GM12878 (cell line): ENCODE measurements around the gene C1QB. TPM values are rescaled to one million over a fixed set of nuclear protein-coding genes. Genes with fewer than 3 reads are reported as not detected.

Experiments used
- ATAC-seq: fragments of 200-7000 bp; cut with Tn5 transposase; 3 replicates; pipeline ENCODE4 v1.9.1; 2020; ENCODE audit warnings: mild to moderate bottlenecking, moderate library complexity
- BruUV-seq: library from RNA; stranded (reverse); fragments of 400-500 nt; replicated peaks from 2 replicates; lab custom pipeline; 2021; lab: Mats Ljungman, UMichigan
- CTCF ChIA-PET: fragments of 300-600 bp; sonication (Branson Sonifier 250); formaldehyde crosslinking; extraction: SDS; loops from one replicate; lab custom pipeline; 2021; ENCODE audit warnings: inconsistent platforms; lab: Yijun Ruan, JAX
- POLR2A ChIA-PET: fragments of 350-600 bp; formaldehyde crosslinking; extraction: SDS; loops from one replicate; lab custom pipeline; 2021; ENCODE audit warnings: inconsistent platforms; lab: Charles Lee
- RAD21 ChIA-PET: fragments of 300-600 bp; sonication (Branson Sonifier 250); formaldehyde crosslinking; loops from one replicate; lab custom pipeline; 2023; ENCODE audit warnings: antibody characterized with exemption; ENCODE audit not compliant: unreplicated experiment; lab: Charles Lee
- SMC1A ChIA-PET: fragments of 300-600 bp; sonication (Branson Sonifier 250); formaldehyde crosslinking; loops from one replicate; lab custom pipeline; 2023; ENCODE audit not compliant: unreplicated experiment, uncharacterized antibody; lab: Charles Lee
- DNase-seq: peaks from one replicate; pipeline ENCODE4 v3.0.0-alpha.2; 2011; ENCODE audit warnings: low read depth, low spot score
- FAIRE-seq: peaks from 3 replicates; lab custom pipeline; 2011; peaks lifted over from hg19 to GRCh38; lab: Jason Lieb, UNC
- H2AFZ ChIP-seq: 2 replicates; pipeline ENCODE4 v1.6.0; 2011; ENCODE audit warnings: low read depth, low read length, control low read depth; ENCODE audit not compliant: control insufficient read depth
- H3K27ac ChIP-seq: 2 replicates; pipeline ENCODE4 v1.5.1; 2011; ENCODE audit warnings: control low read depth; ENCODE audit not compliant: control insufficient read depth, insufficient read depth
- H3K27me3 ChIP-seq, 2 experiments: replicated peaks in 1 of 2; 2 replicates each; pipeline versions ENCODE4 v1.6.0 to v1.6.1; 2011; ENCODE audit warnings: low read length in 1 of 2; ENCODE audit not compliant: control insufficient read depth in 2 of 2, insufficient read depth in 2 of 2
- H3K36me3 ChIP-seq, 2 experiments: 2 replicates each; pipeline ENCODE4 v1.5.1; 2011; ENCODE audit warnings: low read length in 1 of 2; ENCODE audit not compliant: control insufficient read depth in 2 of 2, insufficient read depth in 2 of 2
- H3K4me1 ChIP-seq: 2 replicates; pipeline ENCODE4 v1.6.1; 2011; ENCODE audit warnings: mild to moderate bottlenecking, low read length, moderate library complexity, mixed read lengths; ENCODE audit not compliant: control insufficient read depth, insufficient read depth
- H3K4me2 ChIP-seq: 2 replicates; pipeline ENCODE4 v1.6.0; 2011; ENCODE audit warnings: control low read depth; ENCODE audit not compliant: control insufficient read depth, insufficient read depth
- H3K4me3 ChIP-seq: fragments of 200-600 bp; sonication (generic); 2 replicates; pipeline ENCODE4 v1.5.1; 2016
- H3K79me2 ChIP-seq: 2 replicates; pipeline ENCODE4 v1.6.0; 2011; ENCODE audit warnings: low read length; ENCODE audit not compliant: control insufficient read depth, insufficient read depth
- H3K9ac ChIP-seq: 2 replicates; pipeline ENCODE4 v1.8.0; 2011; ENCODE audit warnings: low read length, control low read depth, mixed read lengths; ENCODE audit not compliant: control insufficient read depth, insufficient read depth
- H3K9me3 ChIP-seq: replicated peaks from 3 replicates; pipeline ENCODE4 v1.5.1; 2011; ENCODE audit warnings: mild to moderate bottlenecking, low read length; ENCODE audit not compliant: control insufficient read depth, insufficient read depth
- H4K20me1 ChIP-seq: 2 replicates; pipeline ENCODE4 v1.6.0; 2011; ENCODE audit not compliant: control insufficient read depth, insufficient read depth
- CBX5 ChIP-seq: sonication (generic); IDR thresholded peaks from 2 replicates; pipeline ENCODE4 v1.6.1; 2016; ENCODE audit warnings: low read depth, moderate library complexity, mild to moderate bottlenecking, inconsistent platforms
- DPF2 ChIP-seq: fragments of 450-650 bp; IDR thresholded peaks from 2 replicates; pipeline ENCODE4 v1.6.1; 2017; ENCODE audit warnings: mild to moderate bottlenecking
- ELK1 ChIP-seq: IDR thresholded peaks from 2 replicates; pipeline ENCODE4 v1.6.1; 2012; ENCODE audit warnings: low read depth, low read length, improper control_type of control experiment
- JUNB ChIP-seq: IDR thresholded peaks from 2 replicates; pipeline ENCODE4 v1.6.1; 2016; ENCODE audit warnings: antibody characterized with exemption, mild to moderate bottlenecking
- MEF2A ChIP-seq: IDR thresholded peaks from 2 replicates; pipeline ENCODE4 v1.6.1; 2011; ENCODE audit warnings: low read depth, mild to moderate bottlenecking, low read length, moderate library complexity; ENCODE audit not compliant: insufficient read depth
- NR2C2 ChIP-seq: IDR thresholded peaks from 2 replicates; pipeline ENCODE4 v1.6.1; 2011; ENCODE audit warnings: borderline replicate concordance, low read depth; ENCODE audit not compliant: control insufficient read depth, insufficient read length
- PML ChIP-seq: IDR thresholded peaks from 2 replicates; pipeline ENCODE4 v1.6.1; 2012; ENCODE audit warnings: low read length, inconsistent platforms
- SMAD1 ChIP-seq: fragments of 450-650 bp; IDR thresholded peaks from 2 replicates; pipeline ENCODE4 v1.6.1; 2018; ENCODE audit warnings: mild to moderate bottlenecking, low read depth; ENCODE audit not compliant: partially characterized antibody
- TCF7 ChIP-seq: IDR thresholded peaks from 2 replicates; pipeline ENCODE4 v1.6.1; 2014; ENCODE audit warnings: antibody characterized with exemption, borderline replicate concordance
- YY1 ChIP-seq: IDR thresholded peaks from 2 replicates; pipeline ENCODE4 v1.6.1; 2011; ENCODE audit warnings: low read depth, mild to moderate bottlenecking, low read length
- ZNF207 ChIP-seq: fragments of 450-650 bp; IDR thresholded peaks from 2 replicates; pipeline ENCODE4 v1.6.1; 2014; ENCODE audit warnings: antibody characterized with exemption, mild to moderate bottlenecking, borderline replicate concordance
- WGBS: methylation state at CpG from one replicate; pipeline ENCODE4 v1.1.6; 2016; ENCODE audit warnings: low lambda C conversion rate; ENCODE audit not compliant: insufficient replicate concordance, insufficient coverage; ENCODE audit errors: missing lambda C conversion rate; 5-methylcytosine and 5-hydroxymethylcytosine counted together
- in situ Hi-C: fragments of 300-500 bp; cut with MboI; formaldehyde crosslinking; loops from 9 replicates; pipeline ENCODE4 v1.14.3; 2018; ENCODE audit warnings: mixed read lengths
- intact Hi-C: fragments of 100-400 bp; cut with micrococcal nuclease; formaldehyde crosslinking; loops from one replicate; pipeline ENCODE4 v1.14.2; 2022; ENCODE audit not compliant: unreplicated experiment
- polyA plus RNA-seq, 11 experiments: library from polyadenylated mRNA; depleted of rRNA in 4 of 11; unstranded in 6 of 11; stranded (reverse) in 5 of 11; fragments of >200 nt; fragmentation: Nextera tagmentation in 4 of 11; fragmentation: Illumina TruSeq in 1 of 11; extraction: Ambion mirVana in 4 of 11; extraction: Trizol in 1 of 11; gene quantifications; 1 replicate in 1 of 11; 2 replicates in 10 of 11; pipeline versions ENCODE4 v1.2.1 to v1.2.3, GENCODE V29; 2011 to 2016; ENCODE audit warnings: inconsistent platforms in 2 of 11, missing spikeins in 2 of 11, low read depth in 1 of 11
- total RNA-seq, 4 experiments: library from RNA; depleted of rRNA in 3 of 4; stranded (reverse); fragments of >200 nt in 3 of 4; fragmentation: Illumina TruSeq in 1 of 4; extraction: Trizol in 1 of 4; gene quantifications; 2 replicates each; pipeline versions ENCODE4 v1.2.1 to v1.2.3, GENCODE V29; 2013 to 2021
- TF ChIP-seq, protein P1 (sequence below): IDR thresholded peaks from 2 replicates; pipeline ENCODE4 v1.6.1; 2011; ENCODE audit warnings: borderline replicate concordance, low read depth, mild to moderate bottlenecking, moderate library complexity, mixed read lengths, low read length; ENCODE audit not compliant: insufficient read depth; ENCODE audit errors: extremely low read length

C1QB gene
- total and polyA plus RNA-seq, 10 of the 15 experiments (the other 5 are each of a cell fraction or from before 2014, with no cell fraction given) = 0.62 TPM; not detected in 9

GRCh38 chr1:22608361-22608760, 44.7 kb upstream of the C1QB start:
- Histone ChIP-seq H4K20me1 (no peaks in the 10 kb centered on the region), H3K4me1 (no peaks in the 10 kb centered on the region), H3K4me3 (no peak overlapping the region), H3K9me3 (no peaks in the 10 kb centered on the region), H3K36me3 (no peaks in the 10 kb centered on the region), H3K79me2 (no peaks in the 10 kb centered on the region), H3K4me2 (no peak overlapping the region), H3K27me3 (no peaks in the 10 kb centered on the region; a peak in 2 of 4 replicates), H3K9ac (no peak overlapping the region), H2AFZ (no peak overlapping the region), H3K27ac (no peak overlapping the region)
- POLR2A ChIA-PET = no interaction called here
- intact Hi-C loops = no loop called here
- RAD21 ChIA-PET = no interaction called here
- SMC1A ChIA-PET = no interaction called here
- CTCF ChIA-PET = no interaction called here
- in situ Hi-C loops = no loop called here
- TF ChIP-seq JUNB (no peak), YY1 (no peak), ELK1 (no peak), SMAD1 (no peak), MEF2A (no peak), PML (no peak), TCF7 (no peak), ZNF207 (no peak), NR2C2 (no peak), DPF2 (no peak), CBX5 (no peak)
- TF ChIP-seq, protein P1, sequence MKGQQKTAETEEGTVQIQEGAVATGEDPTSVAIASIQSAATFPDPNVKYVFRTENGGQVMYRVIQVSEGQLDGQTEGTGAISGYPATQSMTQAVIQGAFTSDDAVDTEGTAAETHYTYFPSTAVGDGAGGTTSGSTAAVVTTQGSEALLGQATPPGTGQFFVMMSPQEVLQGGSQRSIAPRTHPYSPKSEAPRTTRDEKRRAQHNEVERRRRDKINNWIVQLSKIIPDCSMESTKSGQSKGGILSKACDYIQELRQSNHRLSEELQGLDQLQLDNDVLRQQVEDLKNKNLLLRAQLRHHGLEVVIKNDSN = no peak
- ATAC-seq (no peak), FAIRE-seq (no peak), DNase-seq (no peak)
- WGBS = 8% methylated on average over 3 of the region's 3 CpGs
- BruUV-seq = no TSS peak
